Stimulated activated CD4-positive, alpha-beta T cell treated with anti-CD3 and anti-CD28 coated beads, Interleukin-15, amount 100 ng/mL, for 24 hours (primary cell): ENCODE measurements around the gene GNG7.
"Not testable (repeated sequence)": the region's sequence is repeated elsewhere in the genome, so short reads cannot be mapped to it uniquely, and the experiment has no call there.

Experiments used
- DNase-seq: peaks from one replicate; pipeline ENCODE4 v3.0.0-alpha.2; 2020

The GNG7 gene

DNA sequence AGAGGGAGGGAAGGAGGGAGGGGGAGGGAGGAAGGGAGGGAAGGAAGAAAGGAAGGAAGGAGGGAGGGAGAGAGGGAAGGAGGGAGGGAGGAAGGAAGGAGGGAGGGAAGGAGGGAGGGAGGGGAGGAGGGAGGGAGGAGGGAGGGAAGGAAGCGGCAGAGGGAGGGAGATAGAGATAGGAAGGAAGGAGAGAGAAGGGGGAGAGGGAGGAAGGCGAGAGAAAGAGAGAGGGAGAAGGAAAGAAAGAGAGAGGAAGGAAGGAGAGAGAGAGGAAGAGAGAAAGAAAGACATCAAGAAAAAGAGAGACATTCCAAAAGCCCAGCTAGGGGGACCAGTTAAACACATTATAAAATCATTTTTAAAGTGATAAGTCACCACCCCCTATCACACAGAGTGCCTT, 62.5 kb downstream of the GNG7 start:
- no peak for DNase-seq

DNA sequence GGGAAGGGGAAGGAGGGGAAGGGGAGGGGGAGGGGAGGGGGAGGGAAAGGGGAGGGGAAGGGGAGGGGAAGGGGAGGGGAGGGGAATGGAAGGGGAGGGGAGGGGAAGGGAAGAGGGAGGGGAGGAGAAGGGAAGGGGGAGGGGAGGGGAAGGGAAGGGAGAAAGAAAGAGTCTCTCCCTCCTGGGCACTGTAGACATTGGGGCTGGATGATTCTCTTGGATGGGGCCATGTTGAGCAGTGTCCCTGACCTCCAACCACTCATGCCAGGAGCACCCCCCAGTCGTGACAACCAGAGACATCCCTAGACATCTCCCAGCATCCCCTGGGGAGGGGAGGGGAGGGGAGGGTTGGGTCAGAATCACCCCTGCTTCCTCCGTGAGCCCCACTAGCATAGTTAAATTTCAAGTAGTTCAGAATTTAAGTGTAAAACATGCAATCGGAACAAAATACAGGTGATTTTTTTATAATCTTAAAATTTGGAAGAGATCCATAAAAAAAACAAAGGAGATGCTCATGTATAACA, 64.0 kb downstream of the GNG7 start:
- DNase-seq: no peak

DNA sequence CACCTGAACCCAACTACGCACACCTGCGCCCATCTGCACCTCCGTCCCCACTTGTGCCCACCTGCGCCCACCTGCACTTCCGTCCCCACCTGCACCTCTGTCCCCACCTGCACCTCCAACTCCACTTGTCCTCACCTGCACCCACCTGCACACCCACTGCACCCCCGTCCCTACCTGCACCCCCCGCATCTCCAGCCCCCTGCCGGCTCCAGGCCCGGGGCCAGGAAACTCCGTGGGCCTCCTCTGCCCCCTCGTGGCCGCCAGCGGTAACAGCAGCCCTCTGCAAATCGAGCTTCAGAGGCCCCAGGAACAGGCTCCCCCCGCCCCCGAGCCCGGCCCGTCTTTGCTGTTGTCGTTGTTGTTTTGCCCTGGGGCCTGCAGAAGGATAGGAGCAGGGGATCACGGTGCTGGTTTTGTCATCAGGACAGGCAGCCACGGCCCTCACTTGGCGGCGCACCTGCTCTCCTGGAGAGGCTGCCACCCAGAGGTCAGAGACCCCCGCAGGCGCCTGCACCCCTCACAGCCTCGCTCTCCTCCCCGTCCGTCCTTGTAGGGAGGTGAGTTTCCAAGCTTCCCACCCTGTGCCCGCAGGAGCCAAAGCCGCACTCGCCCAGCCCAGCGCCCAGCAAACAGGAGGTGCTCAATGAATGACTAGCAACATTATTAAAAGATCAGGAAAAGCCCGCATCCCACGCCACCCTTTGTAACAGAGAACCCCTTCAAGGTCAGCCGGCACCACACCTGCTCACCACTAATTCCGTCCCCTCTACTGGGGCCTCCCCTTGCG, 65.4 kb downstream of the GNG7 start:
- DNase-seq: peak; percentile 82

DNA sequence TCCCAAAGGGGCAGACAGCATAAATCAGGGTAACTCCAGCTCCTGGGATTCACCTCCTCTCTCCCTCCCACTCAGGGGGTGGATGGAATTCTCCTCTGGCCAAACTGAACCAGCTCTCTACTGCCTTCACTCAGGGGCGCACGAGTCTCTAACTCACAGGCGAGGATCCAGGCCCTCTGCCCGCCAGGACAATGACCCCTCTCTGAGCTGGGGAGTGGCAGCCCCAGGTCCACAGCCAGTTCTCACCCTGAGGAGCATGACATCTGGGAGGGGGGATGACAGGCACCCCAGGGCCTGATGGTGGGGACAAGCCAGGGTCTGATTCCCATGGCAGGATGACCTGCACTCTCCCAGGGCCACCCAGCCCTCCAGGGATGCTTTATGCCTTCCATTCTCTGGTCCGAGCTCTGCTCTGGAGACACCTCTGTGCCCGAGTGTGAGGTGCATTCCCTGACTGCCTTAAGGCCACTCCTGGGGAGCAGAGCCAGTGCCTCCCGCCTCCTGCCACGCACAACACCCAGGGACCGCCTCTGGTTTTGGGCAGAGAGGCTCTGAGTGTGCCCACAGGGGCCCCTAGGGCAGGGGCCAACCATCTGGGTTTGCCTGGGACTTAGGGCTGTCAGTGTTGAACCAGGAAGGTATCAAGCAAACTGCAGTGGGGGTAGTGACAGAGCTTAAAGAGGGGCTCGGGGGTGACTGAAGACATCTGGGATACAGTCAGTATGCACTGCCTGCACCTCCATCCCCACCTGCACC, 66.2 kb downstream of the GNG7 start:
- no peak for DNase-seq

DNA sequence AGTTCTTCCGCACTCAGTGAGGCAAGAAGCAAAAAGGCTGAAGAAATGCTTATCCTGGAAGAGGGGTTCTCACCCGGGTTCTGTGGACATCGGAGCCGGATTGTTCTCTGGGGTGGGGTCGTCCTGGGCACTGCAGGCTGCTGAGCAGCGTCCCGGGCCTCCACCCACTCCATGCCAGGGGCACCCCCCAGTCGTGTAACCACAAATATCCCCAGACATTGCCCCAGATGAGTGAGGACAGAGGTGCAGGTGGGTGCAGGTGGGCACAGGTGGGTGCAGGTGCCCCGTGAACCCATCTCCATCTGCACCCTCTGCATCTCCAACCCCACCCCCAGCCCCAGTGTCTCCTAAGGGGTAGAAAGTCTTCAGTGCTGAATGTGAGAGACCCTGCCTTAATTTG, 67.5 kb downstream of the GNG7 start:
- DNase-seq: no peak

DNA sequence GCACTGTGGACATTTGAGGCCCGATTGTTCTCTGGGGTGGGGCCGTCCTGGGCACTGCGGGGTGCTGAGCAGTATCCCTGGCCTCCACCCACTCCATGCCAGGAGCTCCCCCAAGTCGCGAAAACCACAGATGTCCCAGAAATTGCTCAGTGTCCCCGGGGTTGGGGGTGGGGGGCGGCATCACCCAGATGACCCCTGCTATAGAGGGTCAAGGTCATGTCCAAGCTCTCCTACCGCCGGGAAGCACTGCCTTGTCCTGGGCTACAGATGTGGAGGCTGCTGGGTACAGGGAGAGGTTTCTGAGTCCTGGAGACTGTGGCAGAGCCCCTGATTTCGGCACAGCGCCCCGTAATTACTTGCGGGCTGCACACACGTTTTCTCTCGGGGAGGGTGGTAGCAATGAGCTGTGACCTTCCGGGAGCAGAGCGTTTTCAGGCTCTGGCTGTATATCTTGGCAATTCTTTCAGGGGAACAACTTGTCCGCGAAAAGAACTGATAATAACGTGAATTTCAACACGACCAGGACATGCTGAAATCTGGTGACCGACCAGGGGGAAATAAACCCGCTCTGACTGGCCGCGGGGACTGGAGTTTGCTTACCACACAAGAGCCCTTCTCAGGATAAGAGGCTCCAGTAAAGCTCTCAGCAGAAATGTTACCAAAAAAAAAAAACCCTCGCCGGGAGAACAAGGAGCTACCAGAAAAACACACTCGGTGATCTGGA, 68.1 kb downstream of the GNG7 start:
- DNase-seq: no peak

DNA sequence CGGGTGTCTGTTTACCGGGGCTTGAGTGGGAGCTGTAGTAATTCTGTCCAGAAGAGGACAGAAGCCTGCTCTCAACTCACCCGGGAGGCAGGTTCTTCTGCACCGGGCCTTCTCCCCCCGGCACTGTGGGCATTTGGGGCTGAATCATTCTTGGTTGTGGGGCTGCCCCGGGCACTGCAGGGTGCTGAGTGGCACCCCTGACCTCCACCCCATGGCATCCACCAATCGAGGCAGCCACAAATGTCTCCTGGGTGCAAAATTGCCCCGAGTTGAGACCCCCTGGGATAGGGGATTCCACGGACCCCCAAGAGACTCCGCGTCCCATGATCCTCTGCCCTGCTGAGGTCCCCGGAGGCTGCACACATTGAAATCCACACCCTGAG, 68.8 kb downstream of the GNG7 start:
- no peak for DNase-seq

DNA sequence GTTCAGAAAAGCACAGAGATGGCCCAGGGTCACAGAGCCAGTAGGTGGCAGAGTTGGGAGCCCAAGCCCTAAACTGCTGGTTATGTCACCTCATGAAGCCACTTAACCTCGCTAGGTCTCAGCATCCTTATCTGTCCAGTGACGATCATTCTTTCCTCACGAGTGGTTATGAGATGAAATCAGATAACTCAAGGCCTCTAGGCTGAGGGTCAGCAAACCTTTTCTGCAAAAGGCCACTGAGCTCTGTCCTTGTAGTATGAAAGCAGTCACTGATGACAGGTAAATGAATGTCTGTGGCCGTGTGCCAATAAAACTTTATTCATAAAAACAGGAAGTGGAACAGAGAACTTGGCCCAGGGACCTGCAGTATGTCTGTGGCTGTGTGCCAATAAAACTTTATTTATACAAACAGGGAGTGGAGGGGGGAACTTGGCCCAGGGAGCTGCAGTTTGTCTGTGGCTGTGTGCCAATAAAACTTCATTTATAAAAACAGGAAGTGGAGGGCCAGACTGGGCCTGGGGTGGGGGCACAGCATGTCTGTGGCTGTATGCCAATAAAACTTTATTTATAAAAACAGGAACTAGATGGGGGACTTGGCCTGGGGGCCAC, 71.2 kb downstream of the GNG7 start:
- no peak for DNase-seq

DNA sequence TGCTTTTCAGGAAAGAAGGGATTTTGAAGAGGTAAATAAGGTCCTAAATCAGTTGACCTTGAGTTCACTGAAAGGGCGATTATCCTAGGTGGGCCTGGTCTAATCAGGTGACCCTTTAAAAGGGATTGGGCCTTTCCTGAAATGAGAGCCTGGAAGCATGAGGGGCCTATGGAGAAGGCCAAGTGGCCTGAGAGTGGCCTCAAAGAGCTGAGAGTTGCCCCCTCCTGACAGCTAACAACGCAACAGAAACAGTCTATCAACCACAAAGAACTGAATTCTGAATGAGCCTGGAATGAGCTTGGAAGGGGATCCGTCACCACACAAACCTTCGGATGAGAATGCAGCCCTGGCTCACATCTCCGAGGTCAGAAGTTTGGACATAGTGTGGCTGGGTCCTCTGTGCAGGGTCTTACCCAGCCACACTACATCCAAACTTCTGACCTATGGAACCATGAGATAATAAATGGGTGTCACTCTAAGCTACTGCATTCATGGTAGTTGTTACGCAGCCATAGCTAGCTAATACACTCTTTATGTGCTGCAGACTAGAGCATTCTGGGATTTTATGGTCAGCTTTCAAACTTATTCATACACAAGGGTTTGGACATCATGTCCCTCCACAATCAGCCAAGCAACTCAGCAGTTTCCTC, 72.0 kb downstream of the GNG7 start:
- no peak for DNase-seq

DNA sequence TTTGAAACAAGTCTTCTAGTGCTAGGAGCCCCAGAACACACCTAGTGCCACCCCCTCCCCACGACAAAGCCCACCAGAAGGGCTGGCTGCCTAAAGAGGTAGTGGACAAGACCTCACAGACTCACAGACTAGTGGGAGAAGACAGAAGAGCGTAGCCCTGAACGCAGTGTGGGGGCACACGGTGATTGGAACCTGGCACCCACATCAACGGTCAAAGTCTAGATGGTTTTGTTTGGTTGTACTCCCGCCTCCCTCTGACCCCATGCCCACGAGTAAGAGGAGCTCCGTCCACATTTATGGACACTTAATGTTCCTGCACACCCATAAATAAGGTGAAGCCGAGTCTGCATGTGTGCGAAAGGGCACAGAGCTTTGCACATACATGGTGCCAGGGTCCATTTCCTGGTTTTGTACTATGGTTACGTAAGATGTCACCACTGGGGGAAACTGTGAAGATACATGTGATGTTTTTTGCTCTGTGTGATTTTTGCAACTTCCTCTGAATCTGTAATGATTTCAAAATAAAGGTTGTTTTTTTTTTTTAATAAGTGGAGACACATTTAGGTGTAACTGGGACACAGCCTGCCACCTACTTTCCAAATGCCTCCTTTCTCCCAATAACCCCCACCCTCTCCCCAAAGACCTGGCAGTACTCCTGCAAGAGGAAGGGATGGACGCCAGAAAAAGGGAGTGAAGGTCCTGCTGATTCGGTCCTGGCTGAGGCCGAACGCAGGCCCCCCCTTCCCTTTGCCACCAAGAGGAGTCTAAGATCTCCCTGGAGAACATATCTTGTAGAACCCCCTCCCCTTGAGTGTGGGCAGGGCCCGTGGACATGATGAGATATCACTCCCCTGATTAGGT, 72.8 kb downstream of the GNG7 start:
- DNase-seq: no peak

DNA sequence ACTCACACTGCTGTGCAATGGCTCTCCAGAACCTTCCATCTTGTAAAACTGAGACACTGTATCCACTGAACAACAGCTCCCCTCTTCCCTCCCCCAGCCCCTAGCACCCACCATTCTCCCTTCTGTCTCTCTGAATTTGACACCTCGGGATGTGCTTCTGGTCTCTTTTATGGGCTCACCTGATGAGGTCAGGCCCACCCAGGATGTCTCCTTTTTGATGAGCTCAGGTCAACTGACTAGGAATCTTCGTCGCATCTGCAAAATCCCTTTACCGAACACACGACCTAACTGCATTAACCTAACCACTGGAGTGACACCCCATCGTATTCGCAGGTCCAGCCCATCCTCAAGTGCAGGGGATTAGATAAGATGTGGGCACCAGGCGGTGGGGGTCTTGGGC, 73.9 kb downstream of the GNG7 start:
- no peak for DNase-seq

DNA sequence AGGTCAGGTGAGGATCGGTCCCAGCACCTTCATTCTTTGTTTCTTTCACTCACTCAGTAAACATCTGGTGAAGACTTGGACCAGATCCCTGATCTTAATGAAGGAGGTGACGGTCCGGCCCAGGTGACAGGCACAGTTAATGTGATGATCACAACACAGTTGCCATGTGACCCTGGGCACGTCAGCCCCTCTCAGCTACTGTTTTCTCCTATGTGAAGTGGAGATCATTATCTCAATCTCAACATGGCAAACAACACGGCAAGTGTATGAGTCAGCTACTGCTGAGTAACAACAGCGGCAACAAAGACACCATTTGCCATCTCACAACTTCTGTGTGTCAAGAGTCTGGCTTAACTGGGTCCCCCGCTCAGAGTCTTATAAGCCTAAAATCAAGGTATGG, 74.6 kb downstream of the GNG7 start:
- DNase-seq: no peak

DNA sequence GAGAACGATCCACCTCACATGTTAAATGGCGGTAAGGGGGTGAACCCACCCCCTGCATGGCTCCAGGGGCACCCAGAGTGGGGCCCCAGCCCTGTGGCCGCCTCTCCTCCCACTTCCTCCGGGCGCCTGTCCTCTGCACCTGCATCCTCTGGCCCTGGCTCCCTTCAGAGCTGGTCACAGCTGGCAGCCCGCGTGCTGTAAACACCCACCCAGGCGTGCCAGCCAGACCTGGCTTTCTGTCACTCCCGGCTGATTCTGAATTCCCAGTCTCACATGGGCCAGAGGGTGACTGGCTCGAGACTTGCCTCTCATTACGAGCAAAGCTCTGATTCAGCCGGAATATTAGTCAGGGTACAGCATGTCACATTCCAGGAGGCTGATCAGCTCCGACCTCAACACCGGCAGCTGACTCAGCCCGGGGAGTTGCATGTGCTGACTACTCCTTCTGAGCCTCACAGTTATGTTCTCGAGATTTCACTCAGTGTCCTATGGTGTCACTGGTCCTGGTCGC, 75.1 kb downstream of the GNG7 start:
- DNase-seq: peak; percentile 76

DNA sequence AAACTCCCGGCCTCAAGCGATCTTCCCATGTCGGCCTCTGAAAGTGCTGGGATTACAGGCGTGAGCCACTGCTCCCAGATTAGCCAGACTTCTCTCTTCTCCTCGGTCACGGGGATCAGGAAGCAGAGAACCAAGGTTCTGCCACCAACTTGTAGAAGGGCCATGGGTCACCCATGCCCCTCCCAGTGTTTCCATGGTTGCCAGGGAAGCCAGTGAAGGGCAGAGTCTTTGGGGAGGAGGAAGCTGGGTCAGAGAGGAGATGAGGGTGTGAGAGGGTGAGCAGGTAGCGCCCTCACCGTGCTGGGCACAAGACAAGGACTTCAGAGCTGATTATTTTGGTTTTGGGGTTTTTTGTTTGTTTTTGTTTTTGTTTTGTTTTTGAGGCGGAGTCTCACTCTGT, 77.1 kb downstream of the GNG7 start:
- no peak for DNase-seq

DNA sequence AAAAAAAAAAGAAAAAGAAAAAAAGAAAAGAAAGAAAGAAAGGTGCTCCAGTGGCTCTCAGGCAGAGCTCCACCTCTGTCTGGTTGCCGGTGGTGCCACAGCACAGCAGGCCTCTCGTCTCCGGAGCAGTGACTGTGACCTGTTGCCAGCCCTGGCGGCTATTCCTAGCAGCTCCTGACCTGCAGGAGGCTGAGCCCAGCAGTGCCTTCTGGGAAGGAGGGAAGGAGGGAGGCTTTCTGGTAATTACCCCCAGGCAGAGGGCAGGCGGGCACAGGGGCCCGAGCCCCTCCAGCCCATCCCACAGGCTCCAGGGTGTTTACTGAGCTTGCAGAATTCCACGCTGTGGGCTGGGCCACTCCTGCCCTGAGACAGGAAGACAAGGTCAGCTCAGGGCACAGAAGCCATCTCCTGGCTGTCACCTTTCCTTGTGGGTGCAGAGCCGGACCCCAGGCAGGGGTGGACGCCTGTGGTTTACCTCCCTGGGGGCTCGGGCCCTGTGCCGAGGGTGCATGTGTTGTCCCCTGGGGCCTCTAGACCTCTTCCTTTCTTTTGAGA, 77.9 kb downstream of the GNG7 start:
- no peak for DNase-seq

DNA sequence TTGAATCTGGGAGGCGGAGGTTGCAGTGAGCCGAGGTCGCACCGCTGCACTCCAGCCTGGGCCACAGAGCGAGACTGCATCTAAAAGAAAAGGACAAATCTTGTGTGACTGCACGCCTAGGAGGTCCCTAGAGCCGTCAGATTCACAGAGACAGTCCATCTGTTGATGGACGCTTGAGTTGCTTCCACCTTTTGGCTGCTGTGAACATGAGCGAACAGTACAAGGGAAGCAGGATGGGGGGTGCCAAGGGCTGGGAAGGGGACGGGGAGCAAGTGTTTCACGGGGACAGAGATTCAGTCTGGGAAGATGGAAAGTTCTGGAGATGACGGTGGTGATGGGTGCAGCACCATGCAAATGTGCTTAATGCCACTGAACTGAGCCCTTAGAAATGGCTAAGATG, 78.7 kb downstream of the GNG7 start:
- no peak for DNase-seq

DNA sequence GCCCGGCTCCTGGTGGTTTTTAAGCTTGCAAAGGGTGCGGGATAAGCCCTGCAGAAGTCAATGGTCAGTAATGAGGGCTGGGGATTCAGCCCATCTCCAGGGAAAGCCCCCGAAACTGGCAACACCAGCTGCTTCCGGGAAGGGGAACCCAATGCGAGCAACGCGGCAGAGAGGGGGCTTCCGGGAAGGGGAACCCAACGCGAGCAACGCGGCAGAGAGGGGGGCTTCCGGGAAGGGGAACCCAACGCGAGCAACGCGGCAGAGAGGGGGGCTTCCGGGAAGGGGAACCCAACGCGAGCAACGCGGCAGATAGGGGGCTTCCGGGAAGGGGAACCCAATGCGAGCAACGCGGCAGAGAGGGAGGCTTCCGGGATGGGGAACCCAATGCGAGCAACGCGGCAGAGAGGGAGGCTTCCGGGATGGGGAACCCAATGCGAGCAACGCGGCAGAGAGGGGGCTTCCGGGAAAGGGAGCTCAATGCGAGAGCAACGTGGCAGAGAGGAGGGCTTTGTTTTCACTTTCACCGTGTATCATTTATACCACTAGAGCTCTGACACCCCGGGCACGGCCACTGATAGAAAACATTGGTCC, 80.0 kb downstream of the GNG7 start:
- DNase-seq: not testable (repeated sequence)

DNA sequence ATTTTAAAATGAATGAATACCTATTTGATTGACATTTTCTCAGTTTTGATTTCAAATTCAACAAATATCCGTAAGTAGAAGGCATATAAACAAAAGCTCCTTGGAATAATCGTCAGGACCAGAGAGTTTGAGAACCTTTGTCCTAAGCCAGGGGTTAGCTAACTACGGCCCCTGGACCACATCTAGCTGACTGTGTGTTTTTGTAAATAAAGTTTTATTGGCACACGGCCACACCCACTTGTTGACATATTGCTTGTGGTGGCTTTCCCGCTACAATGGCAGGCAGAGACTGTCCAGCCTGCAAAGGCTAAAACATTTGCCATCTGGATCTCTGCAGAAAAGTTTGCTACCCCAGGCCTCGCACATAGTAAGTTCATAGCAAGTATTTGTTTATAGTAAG, 83.4 kb downstream of the GNG7 start:
- no peak for DNase-seq

DNA sequence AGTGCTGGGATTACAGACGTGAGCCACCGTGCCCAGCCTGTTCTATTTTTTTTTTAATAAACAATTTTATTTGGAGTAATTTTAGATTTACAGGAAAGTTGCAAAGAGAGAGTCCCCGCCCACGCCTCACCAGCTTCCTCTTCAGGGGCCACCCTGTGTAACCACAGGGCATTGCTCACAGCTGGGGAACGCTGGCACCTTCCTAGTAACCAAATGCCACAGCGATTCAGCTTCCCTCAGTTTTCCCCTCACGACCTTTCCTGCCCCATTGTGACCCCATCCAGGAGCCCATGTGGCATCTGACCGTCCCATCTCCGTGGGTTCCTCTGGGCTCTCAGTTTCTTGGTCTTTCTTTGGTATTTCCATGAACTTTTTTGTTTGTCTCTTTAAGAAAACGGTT, 83.9 kb downstream of the GNG7 start:
- peak; percentile 91 for DNase-seq

DNA sequence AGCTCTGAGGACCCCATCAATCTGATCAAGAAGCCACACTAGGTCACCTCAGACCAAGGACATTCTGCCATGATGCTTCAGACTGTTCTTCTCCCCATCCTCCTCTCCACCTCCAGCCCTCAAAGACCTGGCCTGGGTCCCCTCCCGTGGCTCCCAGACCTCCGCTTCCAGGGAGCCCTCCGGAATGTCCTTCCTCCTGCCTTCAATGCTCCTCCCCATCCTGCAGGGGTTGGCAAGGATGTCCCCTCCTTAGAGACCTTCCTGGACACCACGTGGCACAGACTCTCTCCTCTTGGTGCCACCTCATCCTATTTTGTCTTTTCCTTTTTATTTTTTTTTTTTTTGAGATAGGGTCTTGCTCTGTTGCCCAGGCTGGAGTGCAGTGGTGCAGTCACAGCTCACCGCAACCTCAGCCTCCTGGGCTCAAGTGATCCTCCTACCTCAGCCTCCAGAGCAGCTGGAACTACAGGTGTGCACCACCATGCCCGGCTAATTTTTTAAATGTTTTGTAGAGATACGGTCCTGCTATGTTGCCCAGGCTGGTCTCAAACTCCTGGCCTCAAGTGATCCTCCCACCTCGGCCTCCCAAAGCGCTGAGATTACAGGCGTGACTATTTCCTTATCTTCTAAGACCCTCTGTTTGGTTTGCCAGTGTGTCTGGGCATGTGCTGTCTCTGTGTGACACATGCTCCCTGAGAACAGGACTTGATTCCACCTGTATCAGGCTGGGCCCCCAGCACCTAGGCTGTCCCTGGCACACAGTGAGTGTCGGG, 84.9 kb downstream of the GNG7 start:
- no peak for DNase-seq
